ENCODE measurements around the gene PHTF1. TPM values are rescaled to one million over a fixed set of nuclear protein-coding genes. Genes with fewer than 3 reads are reported as not detected.

Gene PHTF1
- total RNA-seq, 1 donor from 2014 or later = 23.9 TPM

DNA sequence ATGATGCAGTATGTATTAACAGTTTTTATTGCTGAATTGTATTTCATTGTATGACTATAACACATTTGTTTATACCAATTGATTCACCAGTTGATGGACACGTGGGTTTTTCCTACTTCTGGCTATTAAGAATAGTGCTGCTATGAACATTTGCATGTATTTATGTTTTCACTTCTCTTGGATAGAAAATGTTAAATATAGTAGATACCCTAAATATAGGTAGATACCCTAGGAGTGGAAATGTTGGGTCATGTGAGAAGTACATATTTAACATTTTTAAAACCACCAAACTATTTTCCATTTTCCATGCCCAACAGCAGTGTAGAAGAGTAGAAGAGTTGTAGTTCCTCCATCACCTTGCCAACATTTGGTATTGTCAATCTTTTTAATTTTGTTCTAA, 7.8 kb downstream of the PHTF1 start:
- Mint-ChIP-seq H3K36me3 (ENCODE audit: low read depth) (peaks cover 7% of the 10 kb centered on the region), H3K4me3 (ENCODE audit: unreplicated experiment) (no peak overlapping the region), H3K27me3 (ENCODE audit: low read depth) (no peaks in the 10 kb centered on the region), H3K27ac (ENCODE audit: unreplicated experiment) (no peak overlapping the region), H3K4me1 (ENCODE audit: low read depth) (peaks cover 28% of the 10 kb centered on the region), H3K9me3 (ENCODE audit: low read depth) (no peaks in the 10 kb centered on the region)
- DNase-seq (ENCODE audit: low spot score) = no peak
- no peak for TF ChIP-seq CTCF (IDR thresholded peaks at IDR 0.05)

DNA sequence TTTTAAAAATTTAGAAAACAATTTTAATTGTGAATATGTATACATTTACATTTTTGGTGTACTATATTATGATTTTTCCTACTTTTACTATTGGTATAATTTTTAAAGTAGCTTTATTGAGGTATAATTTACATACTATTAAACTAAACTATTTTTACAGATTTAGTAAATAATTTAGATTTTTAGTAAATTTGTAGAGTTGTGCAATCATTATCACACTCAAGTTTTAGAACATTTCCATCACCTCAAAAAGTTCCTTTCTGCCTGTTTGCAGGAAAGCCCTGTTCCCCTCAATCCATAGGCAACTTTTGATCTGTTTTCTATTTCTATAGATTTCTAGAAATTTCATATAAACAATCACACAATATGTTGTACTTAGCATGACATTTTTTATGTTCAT, 8.2 kb downstream of the PHTF1 start:
- H3K27me3 Mint-ChIP-seq (ENCODE audit: low read depth) = no peaks in the 10 kb centered on the region
- H3K4me1 Mint-ChIP-seq (ENCODE audit: low read depth) = peaks cover 24% of the 10 kb centered on the region
- no peaks in the 10 kb centered on the region for H3K9me3 Mint-ChIP-seq (ENCODE audit: low read depth)
- no peak for TF ChIP-seq CTCF (IDR thresholded peaks at IDR 0.05)
- peaks cover 7% of the 10 kb centered on the region for H3K36me3 Mint-ChIP-seq (ENCODE audit: low read depth)
- no peak overlapping the region for H3K27ac Mint-ChIP-seq (ENCODE audit: unreplicated experiment)
- H3K4me3 Mint-ChIP-seq (ENCODE audit: unreplicated experiment) = no peak overlapping the region
- no peak for DNase-seq (ENCODE audit: low spot score)

DNA sequence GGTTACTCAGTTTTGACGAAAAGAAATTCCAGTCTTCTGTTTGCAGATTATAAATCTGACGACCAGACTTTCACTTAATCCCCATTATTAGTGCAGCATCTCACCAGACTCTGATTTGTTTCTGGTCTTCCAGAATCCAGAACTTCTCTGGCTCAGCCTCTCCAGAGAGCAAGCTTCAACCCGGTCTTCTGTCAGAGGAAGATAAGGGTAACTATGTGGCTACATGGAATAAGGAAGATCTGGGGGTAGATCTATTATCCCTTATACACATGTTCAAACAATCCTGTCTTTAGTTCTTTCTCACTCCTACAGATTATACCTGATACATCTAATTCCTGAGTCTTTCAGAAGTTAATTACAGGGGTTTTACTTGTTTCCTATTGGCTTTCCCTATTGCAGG, 9.9 kb downstream of the PHTF1 start:
- Mint-ChIP-seq H3K27ac (ENCODE audit: unreplicated experiment) (no peak overlapping the region), H3K27me3 (ENCODE audit: low read depth) (no peaks in the 10 kb centered on the region), H3K4me1 (ENCODE audit: low read depth) (peaks cover 17% of the 10 kb centered on the region), H3K36me3 (ENCODE audit: low read depth) (peaks cover 4% of the 10 kb centered on the region), H3K4me3 (ENCODE audit: unreplicated experiment) (no peak overlapping the region), H3K9me3 (ENCODE audit: low read depth) (no peaks in the 10 kb centered on the region)
- TF ChIP-seq CTCF (IDR thresholded peaks at IDR 0.05) = no peak
- no peak for DNase-seq (ENCODE audit: low spot score)

DNA sequence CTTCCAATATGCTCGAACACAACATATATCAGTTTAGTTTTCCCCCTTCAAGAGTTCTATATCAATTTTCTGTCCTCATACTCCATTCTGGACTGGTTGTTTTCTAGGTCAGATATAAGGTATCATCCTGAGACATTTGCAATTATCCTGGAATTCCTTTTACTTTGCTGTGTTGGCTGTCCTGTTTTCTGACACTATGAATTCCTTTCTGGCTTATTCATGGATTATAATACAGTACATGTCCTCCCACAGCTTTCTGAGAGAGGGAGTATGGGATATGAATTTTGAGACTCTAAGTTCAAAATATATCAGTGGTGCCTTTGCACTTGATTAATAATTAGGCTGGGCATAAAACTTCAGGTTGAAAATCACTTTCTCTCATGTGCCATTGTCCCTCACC, 11.9 kb downstream of the PHTF1 start:
- TF ChIP-seq CTCF (IDR thresholded peaks at IDR 0.05) = no peak
- H3K4me1 Mint-ChIP-seq (ENCODE audit: low read depth) = peaks cover 17% of the 10 kb centered on the region
- no peaks in the 10 kb centered on the region for H3K9me3 Mint-ChIP-seq (ENCODE audit: low read depth)
- DNase-seq (ENCODE audit: low spot score) = no peak
- H3K4me3 Mint-ChIP-seq (ENCODE audit: unreplicated experiment) = no peak overlapping the region
- no peaks in the 10 kb centered on the region for H3K27me3 Mint-ChIP-seq (ENCODE audit: low read depth)
- H3K27ac Mint-ChIP-seq (ENCODE audit: unreplicated experiment) = peak overlapping the region; percentile 72
- H3K36me3 Mint-ChIP-seq (ENCODE audit: low read depth) = no peaks in the 10 kb centered on the region

DNA sequence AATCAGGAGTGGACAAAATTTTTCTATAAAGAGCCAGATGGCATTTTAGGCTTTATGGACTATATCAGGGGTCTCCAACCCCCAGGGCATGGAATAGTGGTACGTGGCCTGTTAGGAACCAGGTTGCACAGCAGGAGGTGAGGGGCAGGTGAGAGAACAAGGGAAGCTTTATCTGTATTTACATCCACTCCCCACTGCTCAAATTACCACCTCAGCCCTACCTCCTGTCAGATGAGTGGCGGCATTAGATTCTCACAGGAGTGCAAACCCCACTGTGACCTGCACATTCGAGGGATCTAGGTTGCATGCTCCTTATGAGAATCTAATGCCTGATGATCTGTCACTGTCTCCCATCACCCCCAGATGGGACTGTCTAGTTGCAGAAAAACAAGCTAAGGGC, 13.9 kb downstream of the PHTF1 start:
- DNase-seq (ENCODE audit: low spot score) = no peak
- TF ChIP-seq CTCF (IDR thresholded peaks at IDR 0.05) = no peak
- peaks cover 17% of the 10 kb centered on the region for H3K4me1 Mint-ChIP-seq (ENCODE audit: low read depth)
- H3K36me3 Mint-ChIP-seq (ENCODE audit: low read depth) = no peaks in the 10 kb centered on the region
- no peaks in the 10 kb centered on the region for H3K27me3 Mint-ChIP-seq (ENCODE audit: low read depth)
- H3K4me3 Mint-ChIP-seq (ENCODE audit: unreplicated experiment) = no peak overlapping the region
- H3K9me3 Mint-ChIP-seq (ENCODE audit: low read depth) = no peaks in the 10 kb centered on the region
- no peak overlapping the region for H3K27ac Mint-ChIP-seq (ENCODE audit: unreplicated experiment)

Data from chondrocyte (in vitro differentiated cells).